H1 (cell line): ENCODE measurements around the gene CCER1. TPM values are rescaled to one million over a fixed set of nuclear protein-coding genes. Genes with fewer than 3 reads are reported as not detected.
A peak's percentile ranks its signal among the peaks of the same experiment; 100 is the strongest.

Experiments
- CTCF ChIA-PET: fragments of 300-600 bp; sonication (Branson Sonifier 250); formaldehyde crosslinking; loops from one replicate; lab custom pipeline; 2021; ENCODE audit not compliant: partially characterized antibody; lab: Charles Lee
- POLR2A ChIA-PET: fragments of 300-600 bp; sonication (Branson Sonifier 250); formaldehyde crosslinking; loops from one replicate; lab custom pipeline; 2021; ENCODE audit warnings: inconsistent platforms; ENCODE audit not compliant: partially characterized antibody; lab: Charles Lee
- DNase-seq, 2 experiments: peaks; one replicate each; pipeline versions ENCODE4 v3.0.0 to v3.0.0-alpha.2; 2010 to 2022; ENCODE audit warnings: low spot score in 2 of 2, low read depth in 1 of 2, mixed read lengths in 1 of 2
- FAIRE-seq: peaks from 2 replicates; lab custom pipeline; 2011; peaks lifted over from hg19 to GRCh38; lab: Jason Lieb, UNC
- H2AFZ ChIP-seq: 2 replicates; pipeline ENCODE4 v1.8.1; 2012; ENCODE audit warnings: low read length, inconsistent platforms
- H2AK5ac ChIP-seq: 2 replicates; pipeline ENCODE4 v1.6.1; 2013; ENCODE audit warnings: low read depth, low read length
- H2BK120ac ChIP-seq: replicated peaks from 2 replicates; pipeline ENCODE3; 2013; ENCODE audit warnings: low read depth, low read length, inconsistent platforms
- H2BK12ac ChIP-seq: 2 replicates; pipeline ENCODE4 v1.6.1; 2013; ENCODE audit warnings: low read depth, low read length
- H2BK15ac ChIP-seq: 2 replicates; pipeline ENCODE4 v1.6.1; 2013; ENCODE audit warnings: low read length
- H2BK20ac ChIP-seq: 2 replicates; pipeline ENCODE4 v1.6.1; 2013; ENCODE audit warnings: low read length
- H2BK5ac ChIP-seq: 2 replicates; pipeline ENCODE4 v1.6.1; 2013; ENCODE audit warnings: low read depth, low read length
- H3K14ac ChIP-seq: 2 replicates; pipeline ENCODE4 v1.6.1; 2013; ENCODE audit warnings: inconsistent platforms; ENCODE audit not compliant: insufficient read length
- H3K18ac ChIP-seq: 2 replicates; pipeline ENCODE4 v1.6.1; 2013; ENCODE audit warnings: low read length; ENCODE audit errors: extremely low read depth
- H3K23ac ChIP-seq: 2 replicates; pipeline ENCODE4 v1.6.1; 2013; ENCODE audit warnings: inconsistent platforms; ENCODE audit not compliant: insufficient read length
- H3K23me2 ChIP-seq: 2 replicates; pipeline ENCODE4 v1.6.1; 2013; ENCODE audit warnings: low read depth, low read length
- H3K27ac ChIP-seq: 2 replicates; pipeline ENCODE4 v1.6.1; 2011; ENCODE audit warnings: low read depth, low read length, inconsistent platforms
- H3K27me3 ChIP-seq, 4 experiments: replicated peaks in 1 of 4; 1 replicate in 1 of 4; 2 replicates in 3 of 4; pipeline versions ENCODE4 v1.6.1 to v1.8.1; 2011 to 2013; ENCODE audit warnings: low read length in 3 of 4, mild to moderate bottlenecking in 3 of 4, inconsistent platforms in 2 of 4, mixed read lengths in 2 of 4, moderate library complexity in 1 of 4; ENCODE audit not compliant: control insufficient read depth in 3 of 4, insufficient read depth in 3 of 4; ENCODE audit errors: extremely low read depth in 1 of 4
- H3K36me3 ChIP-seq, 4 experiments: 2 replicates each; pipeline versions ENCODE4 v1.6.1 to v1.8.1; 2011 to 2013; ENCODE audit warnings: mild to moderate bottlenecking in 4 of 4, low read length in 3 of 4, moderate library complexity in 2 of 4, control low read depth in 1 of 4, inconsistent platforms in 1 of 4; ENCODE audit not compliant: insufficient read depth in 4 of 4, control insufficient read depth in 2 of 4
- H3K4ac ChIP-seq: replicated peaks from 2 replicates; pipeline ENCODE3; 2013; ENCODE audit warnings: low read length, low read depth, mixed read lengths, inconsistent platforms; ENCODE audit not compliant: insufficient read length
- H3K4me1 ChIP-seq, 4 experiments: replicated peaks in 1 of 4; 1 replicate in 1 of 4; 2 replicates in 3 of 4; pipeline versions ENCODE4 v1.6.1 to v1.8.1; 2011 to 2013; ENCODE audit warnings: low read length in 3 of 4, inconsistent platforms in 2 of 4, mixed read lengths in 1 of 4; ENCODE audit not compliant: insufficient read depth in 4 of 4, control insufficient read depth in 3 of 4
- H3K4me2 ChIP-seq, 2 experiments: 2 replicates each; pipeline versions ENCODE4 v1.6.1 to v1.8.1; 2011 to 2013; ENCODE audit warnings: low read depth in 2 of 2, low read length in 2 of 2, control low read depth in 1 of 2, inconsistent platforms in 1 of 2, mild to moderate bottlenecking in 1 of 2; ENCODE audit not compliant: insufficient read depth in 1 of 2
- H3K4me3 ChIP-seq, 4 experiments: fragments of 200-600, 300-600 bp in 1 of 4; sonication (generic), shearing (Covaris generic), sonication (Bioruptor Twin) in 1 of 4; 2 replicates each; pipeline versions ENCODE4 v1.5.1 to v1.8.1; 2011 to 2016; ENCODE audit warnings: low read length in 4 of 4, low read depth in 3 of 4, control low read depth in 2 of 4, inconsistent platforms in 2 of 4, mild to moderate bottlenecking in 2 of 4, mixed read lengths in 1 of 4, moderate library complexity in 1 of 4; ENCODE audit not compliant: insufficient read depth in 2 of 4; ENCODE audit errors: extremely low read depth in 1 of 4
- H3K56ac ChIP-seq: replicated peaks from 2 replicates; pipeline ENCODE3; 2013; ENCODE audit warnings: low read depth, mild to moderate bottlenecking, mixed read lengths, low read length, inconsistent platforms; ENCODE audit not compliant: insufficient read length
- H3K79me1 ChIP-seq: 2 replicates; pipeline ENCODE4 v1.6.1; 2013; ENCODE audit warnings: low read depth, low read length, control low read depth
- H3K79me2 ChIP-seq, 2 experiments: 2 replicates each; pipeline versions ENCODE4 v1.6.1 to v1.8.1; 2012 to 2013; ENCODE audit warnings: low read length in 2 of 2, mild to moderate bottlenecking in 2 of 2, inconsistent platforms in 1 of 2; ENCODE audit not compliant: insufficient read depth in 2 of 2, control insufficient read depth in 1 of 2
- H3K9ac ChIP-seq, 4 experiments: replicated peaks in 1 of 4; 1 replicate in 1 of 4; 2 replicates in 3 of 4; pipeline versions ENCODE4 v1.6.1 to v1.8.1; 2011 to 2013; ENCODE audit warnings: low read depth in 3 of 4, low read length in 3 of 4, control low read depth in 2 of 4, mild to moderate bottlenecking in 2 of 4, moderate library complexity in 2 of 4, inconsistent platforms in 1 of 4; ENCODE audit errors: extremely low read depth in 1 of 4
- H3K9me3 ChIP-seq, 2 experiments: 2 replicates each; pipeline versions ENCODE4 v1.6.1 to v1.8.1; 2012 to 2013; ENCODE audit warnings: mild to moderate bottlenecking in 2 of 2, moderate library complexity in 2 of 2, control low read depth in 1 of 2, inconsistent platforms in 1 of 2, low read depth in 1 of 2, low read length in 1 of 2, mixed read lengths in 1 of 2; ENCODE audit not compliant: insufficient read depth in 2 of 2
- H4K20me1 ChIP-seq, 2 experiments: replicated peaks in 1 of 2; 2 replicates each; pipeline versions ENCODE3 to v1.8.1; 2011 to 2013; ENCODE audit warnings: inconsistent platforms in 2 of 2, low read length in 2 of 2, mild to moderate bottlenecking in 1 of 2; ENCODE audit not compliant: insufficient read depth in 2 of 2, control insufficient read depth in 1 of 2
- H4K5ac ChIP-seq: 2 replicates; pipeline ENCODE4 v1.6.1; 2013; ENCODE audit warnings: low read length, low read depth, mixed read lengths, inconsistent platforms; ENCODE audit not compliant: insufficient read length
- H4K8ac ChIP-seq: 2 replicates; pipeline ENCODE4 v1.8.0; 2013; ENCODE audit warnings: mild to moderate bottlenecking, moderate library complexity, low read length, inconsistent platforms; ENCODE audit not compliant: insufficient read depth; ENCODE audit errors: extremely low read depth
- H4K91ac ChIP-seq: replicated peaks from 2 replicates; pipeline ENCODE3; 2013; ENCODE audit warnings: low read length, mixed read lengths, inconsistent platforms; ENCODE audit not compliant: insufficient read length
- CTCF ChIP-seq, 3 experiments: IDR thresholded peaks; 1 replicate in 2 of 3; 2 replicates in 1 of 3; pipeline versions ENCODE4 v1.5.1 to v1.6.1; 2011; ENCODE audit warnings: low read length in 3 of 3, mild to moderate bottlenecking in 3 of 3, inconsistent platforms in 2 of 3, low read depth in 1 of 3, moderate library complexity in 1 of 3; ENCODE audit not compliant: insufficient read depth in 1 of 3; ENCODE audit errors: control extremely low read depth in 1 of 3
- RAD21 ChIP-seq, 2 experiments: IDR thresholded peaks in 1 of 2; conservative IDR thresholded peaks in 1 of 2; 2 replicates each; pipeline ENCODE4 v1.6.1; 2011; ENCODE audit warnings: low read depth in 2 of 2, low read length in 2 of 2, improper control_type of control experiment in 1 of 2, inconsistent platforms in 1 of 2, mild to moderate bottlenecking in 1 of 2, moderate library complexity in 1 of 2
- SUZ12 ChIP-seq: fragments of 200-600 bp; sonication (generic); IDR thresholded peaks from 2 replicates; pipeline ENCODE4 v1.6.1; 2012; ENCODE audit warnings: mild to moderate bottlenecking, inconsistent platforms, low read length, moderate library complexity, mixed read lengths
- WGBS, 2 experiments: shearing (Covaris generic) in 1 of 2; methylation state at CpG; one replicate each; pipeline versions ENCODE4 v1.1.6 to v1.1.7; 2013 to 2015; ENCODE audit warnings: low lambda C conversion rate in 2 of 2, mixed read lengths in 2 of 2, inconsistent platforms in 1 of 2, low coverage in 1 of 2, missing lambda C conversion rate in 1 of 2; ENCODE audit not compliant: insufficient replicate concordance in 2 of 2, insufficient coverage in 1 of 2, insufficient read length in 1 of 2; ENCODE audit errors: extremely low coverage in 1 of 2, missing lambda C conversion rate in 1 of 2; 5-methylcytosine and 5-hydroxymethylcytosine counted together
- polyA plus RNA-seq, 7 experiments: library from polyadenylated mRNA; depleted of rRNA in 3 of 7; stranded (reverse) in 5 of 7; unstranded in 2 of 7; fragments of >200 nt in 5 of 7; fragments of 200-250 nt in 2 of 7; gene quantifications; 1 replicate in 5 of 7; 2 replicates in 1 of 7; 4 replicates in 1 of 7; pipeline versions ENCODE4 v1.2.1 to v1.2.3, GENCODE V29; 2011 to 2013; ENCODE audit warnings: missing spikeins in 2 of 7, mixed read lengths in 2 of 7
- total RNA-seq: library from RNA; stranded (reverse); fragmentation: NEBNext Ultra II Directional; extraction: Animal tissue kit (Norgen Biotek cat#: 25700); gene quantifications from 2 replicates; pipeline ENCODE4 v1.2.1, GENCODE V29; 2021

The CCER1 gene
- total and polyA plus RNA-seq, 2 of the 8 experiments (the other 6 are each of a cell fraction or from before 2014, with no cell fraction given) = not detected

GRCh38 chr12:90945070-90945649, 9.8 kb downstream of the CCER1 start:
- DNase-seq (no peak), FAIRE-seq (no peak)
- no peaks in the 10 kb centered on the region for H3K27me3 ChIP-seq
- H3K79me2 ChIP-seq = no peaks in the 10 kb centered on the region
- no peak overlapping the region for H3K18ac ChIP-seq
- WGBS, 2 experiments = 75% methylated on average over 1 of the region's 1 CpG; no CpG with 5 or more reads in 1 of the 2 experiments
- H3K27ac ChIP-seq = no peak overlapping the region
- no peaks in the 10 kb centered on the region for H3K36me3 ChIP-seq
- no peak overlapping the region for H2BK5ac ChIP-seq
- no peak overlapping the region for H2BK20ac ChIP-seq
- ChIA-PET POLR2A (no interaction called here), CTCF (interaction anchor here (0.6 to 4.4 kb wide), 8 partner anchors 8 to 976 kb away, joined by 3 to 33 read pairs (median 4); partner anchors contain the start of gene CCER1)
- no peak overlapping the region for H2AK5ac ChIP-seq
- no peak overlapping the region for H4K8ac ChIP-seq
- no peak overlapping the region for H3K9ac ChIP-seq
- no peak overlapping the region for H3K4ac ChIP-seq
- no peak overlapping the region for H2AFZ ChIP-seq
- no peak overlapping the region for H2BK15ac ChIP-seq
- H3K56ac ChIP-seq = no peak overlapping the region
- peak in 1 of 2 experiments; percentile 30; a peak in 1 of 4 replicates for TF ChIP-seq RAD21 (IDR thresholded peaks at IDR 0.05 in 1 of 2, conservative IDR thresholded peaks at IDR 0.05 in 1 of 2; ENCODE audit: low read depth in 2 of 2, low read length in 2 of 2)
- TF ChIP-seq CTCF (IDR thresholded peaks at IDR 0.05; ENCODE audit: control extremely low read depth in 1 of 3, insufficient read depth in 1 of 3, low read depth in 1 of 3, low read length in 3 of 3) = peak in 1 of 3 experiments; percentile 31; a peak in 1 of 4 replicates
- TF ChIP-seq SUZ12 = no peak
- no peak overlapping the region for H2BK120ac ChIP-seq
- no peak overlapping the region for H3K14ac ChIP-seq
- no peak overlapping the region for H4K91ac ChIP-seq
- no peak overlapping the region for H4K5ac ChIP-seq
- H2BK12ac ChIP-seq = no peak overlapping the region
- H3K4me2 ChIP-seq = no peak overlapping the region
- no peak overlapping the region for H3K23ac ChIP-seq
- no peaks in the 10 kb centered on the region for H3K4me1 ChIP-seq
- H3K23me2 ChIP-seq = no peaks in the 10 kb centered on the region
- H3K9me3 ChIP-seq = no peaks in the 10 kb centered on the region
- H4K20me1 ChIP-seq = no peaks in the 10 kb centered on the region
- H3K4me3 ChIP-seq = no peak overlapping the region
- H3K79me1 ChIP-seq = no peaks in the 10 kb centered on the region
